ENCODE data around the gene MRPL42. TPM values are rescaled to one million over a fixed set of nuclear protein-coding genes. Genes with fewer than 3 reads are reported as not detected.
A peak's percentile ranks its signal among the peaks of the same experiment; 100 is the strongest.

Gene MRPL42
- total RNA-seq, 1 donor from 2014 or later: 44.6 TPM

DNA sequence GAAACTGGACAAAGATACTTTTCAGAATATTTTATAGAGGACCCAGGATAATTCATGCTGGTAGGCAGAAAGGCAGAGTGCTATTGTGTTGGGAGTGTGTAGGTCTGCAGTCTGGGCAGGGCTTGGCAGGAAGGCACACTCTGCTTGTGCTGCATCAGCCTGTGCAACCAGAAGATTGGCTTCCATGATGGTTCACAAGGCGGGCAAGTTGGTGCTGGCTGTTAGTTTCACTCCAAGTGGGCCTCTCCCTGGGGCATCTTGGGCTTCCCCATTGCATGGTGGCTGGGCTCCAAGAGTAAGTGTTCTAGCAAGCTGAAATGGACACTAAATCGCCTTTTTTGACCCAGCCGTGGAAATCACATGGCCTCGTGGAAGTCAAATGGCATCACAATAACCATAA lies 23.7 kb upstream of the MRPL42 start:
- peaks cover 8% of the 10 kb centered on the region for H3K36me3 Mint-ChIP-seq (ENCODE audit: low read depth)
- intact Hi-C loops (cut with micrococcal nuclease): loop anchor here (5.0 to 10.0 kb wide), 4 partner anchors 849 to 1774 kb away; partner anchors contain the start of genes BTG1, FGD6, NDUFA12 and VEZT
- no peaks in the 10 kb centered on the region for H3K27me3 Mint-ChIP-seq
- ATAC-seq (ENCODE audit: low read depth) (no peak), DNase-seq (no peak)
- ChIA-PET POLR2A (interaction anchor here (3.2 kb wide), 1 partner anchor 23 kb away, joined by 32 read pairs; the partner anchor contains the start of gene MRPL42), CTCF (no interaction called here)
- H3K9me3 Mint-ChIP-seq: no peaks in the 10 kb centered on the region
- peak overlapping the region; percentile 94 for H3K4me3 Mint-ChIP-seq
- peaks cover 44% of the 10 kb centered on the region for H3K4me1 Mint-ChIP-seq
- TF ChIP-seq, protein P1, sequence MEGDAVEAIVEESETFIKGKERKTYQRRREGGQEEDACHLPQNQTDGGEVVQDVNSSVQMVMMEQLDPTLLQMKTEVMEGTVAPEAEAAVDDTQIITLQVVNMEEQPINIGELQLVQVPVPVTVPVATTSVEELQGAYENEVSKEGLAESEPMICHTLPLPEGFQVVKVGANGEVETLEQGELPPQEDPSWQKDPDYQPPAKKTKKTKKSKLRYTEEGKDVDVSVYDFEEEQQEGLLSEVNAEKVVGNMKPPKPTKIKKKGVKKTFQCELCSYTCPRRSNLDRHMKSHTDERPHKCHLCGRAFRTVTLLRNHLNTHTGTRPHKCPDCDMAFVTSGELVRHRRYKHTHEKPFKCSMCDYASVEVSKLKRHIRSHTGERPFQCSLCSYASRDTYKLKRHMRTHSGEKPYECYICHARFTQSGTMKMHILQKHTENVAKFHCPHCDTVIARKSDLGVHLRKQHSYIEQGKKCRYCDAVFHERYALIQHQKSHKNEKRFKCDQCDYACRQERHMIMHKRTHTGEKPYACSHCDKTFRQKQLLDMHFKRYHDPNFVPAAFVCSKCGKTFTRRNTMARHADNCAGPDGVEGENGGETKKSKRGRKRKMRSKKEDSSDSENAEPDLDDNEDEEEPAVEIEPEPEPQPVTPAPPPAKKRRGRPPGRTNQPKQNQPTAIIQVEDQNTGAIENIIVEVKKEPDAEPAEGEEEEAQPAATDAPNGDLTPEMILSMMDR (IDR thresholded peaks at IDR 0.05): no peak
- no peak overlapping the region for H3K27ac Mint-ChIP-seq

DNA sequence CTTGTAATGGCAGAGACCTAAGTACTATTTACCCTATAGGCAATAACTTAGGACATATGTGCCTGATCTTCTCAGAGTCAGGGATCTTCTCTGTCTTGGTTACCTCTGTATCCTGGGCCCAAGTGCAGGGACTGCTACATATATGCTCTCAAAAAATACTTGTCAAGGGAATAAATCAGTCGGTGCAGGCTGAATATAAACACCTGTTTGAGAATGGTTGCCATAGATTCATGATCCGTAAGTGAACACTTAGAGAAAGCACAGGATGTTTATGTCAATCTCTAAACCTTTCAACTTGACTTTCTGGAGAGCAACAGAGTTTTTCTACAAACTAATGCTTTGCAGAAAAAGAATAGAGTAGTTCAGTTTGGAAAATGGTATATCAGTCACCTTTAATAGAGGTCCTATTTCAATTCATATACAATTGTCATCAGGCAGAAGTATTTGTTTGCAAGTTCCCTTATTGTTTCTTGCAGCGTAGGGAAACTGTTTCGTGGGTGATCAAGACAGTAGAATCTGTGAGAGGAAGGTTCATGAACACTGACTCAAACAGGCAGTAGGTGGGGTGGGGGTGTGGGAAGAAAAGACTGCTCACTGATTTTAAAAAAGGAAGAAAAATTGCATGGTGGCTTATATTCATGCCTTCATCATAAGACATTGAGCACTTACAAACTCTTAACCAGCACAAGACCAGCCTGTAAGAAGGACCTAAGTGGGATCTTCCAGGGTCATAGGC lies 19.6 kb upstream of the MRPL42 start:
- no peak overlapping the region for H3K27ac Mint-ChIP-seq
- no peaks in the 10 kb centered on the region for H3K9me3 Mint-ChIP-seq
- DNase-seq: no peak
- ChIA-PET CTCF (no interaction called here), POLR2A (no interaction called here)
- H3K36me3 Mint-ChIP-seq (ENCODE audit: low read depth): no peaks in the 10 kb centered on the region
- peaks cover 29% of the 10 kb centered on the region for H3K4me1 Mint-ChIP-seq
- no peaks in the 10 kb centered on the region for H3K27me3 Mint-ChIP-seq
- ATAC-seq (ENCODE audit: low read depth): no peak
- no peak overlapping the region for H3K4me3 Mint-ChIP-seq
- TF ChIP-seq, protein P1 (IDR thresholded peaks at IDR 0.05): no peak
- intact Hi-C loops (cut with micrococcal nuclease): loop anchor here (10.0 kb wide), 3 partner anchors 853 to 1557 kb away; partner anchors contain the start of genes BTG1 and NDUFA12

DNA sequence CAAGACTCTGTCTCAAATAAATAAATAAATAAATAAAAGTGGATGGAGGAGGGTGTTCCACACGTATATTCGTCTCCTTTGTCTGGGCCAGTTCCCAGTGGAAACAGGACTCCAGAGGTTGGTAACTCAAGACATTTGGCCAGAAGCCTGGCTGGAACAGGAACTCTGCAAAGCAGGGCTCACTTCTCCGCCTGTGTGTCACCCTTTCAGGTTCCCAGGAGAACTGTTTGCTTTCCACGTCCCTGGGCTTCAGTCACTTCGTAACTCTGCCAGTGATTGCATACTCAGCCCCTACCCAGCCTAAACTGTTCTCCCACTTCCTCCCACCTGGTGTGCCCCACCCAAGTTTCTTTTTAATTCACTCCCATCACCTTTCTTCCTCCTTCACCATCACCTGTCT lies 18.5 kb upstream of the MRPL42 start:
- peak overlapping the region; percentile 13 for H3K4me3 Mint-ChIP-seq
- H3K36me3 Mint-ChIP-seq (ENCODE audit: low read depth): no peaks in the 10 kb centered on the region
- TF ChIP-seq, protein P1 (IDR thresholded peaks at IDR 0.05): no peak
- no peaks in the 10 kb centered on the region for H3K27me3 Mint-ChIP-seq
- ATAC-seq (ENCODE audit: low read depth) (peak; percentile 37), DNase-seq (no peak)
- POLR2A ChIA-PET: interaction anchor here (0.7 to 1.3 kb wide), 2 partner anchors 19 to 1115 kb away, joined by 4 to 7 read pairs; partner anchors contain the start of gene MRPL42
- H3K9me3 Mint-ChIP-seq: no peaks in the 10 kb centered on the region
- H3K4me1 Mint-ChIP-seq: peaks cover 19% of the 10 kb centered on the region
- intact Hi-C loops (cut with micrococcal nuclease): loop anchor here (1.0 to 10.0 kb wide), 4 partner anchors 19 to 1556 kb away; partner anchors contain the start of genes BTG1, MRPL42 and NDUFA12
- CTCF ChIA-PET: interaction anchor here (0.7 to 1.0 kb wide), 3 partner anchors 18 to 653 kb away, joined by 3 to 4 read pairs (median 3); no protein-coding TSS in a partner anchor
- peak overlapping the region; percentile 54 for H3K27ac Mint-ChIP-seq

DNA sequence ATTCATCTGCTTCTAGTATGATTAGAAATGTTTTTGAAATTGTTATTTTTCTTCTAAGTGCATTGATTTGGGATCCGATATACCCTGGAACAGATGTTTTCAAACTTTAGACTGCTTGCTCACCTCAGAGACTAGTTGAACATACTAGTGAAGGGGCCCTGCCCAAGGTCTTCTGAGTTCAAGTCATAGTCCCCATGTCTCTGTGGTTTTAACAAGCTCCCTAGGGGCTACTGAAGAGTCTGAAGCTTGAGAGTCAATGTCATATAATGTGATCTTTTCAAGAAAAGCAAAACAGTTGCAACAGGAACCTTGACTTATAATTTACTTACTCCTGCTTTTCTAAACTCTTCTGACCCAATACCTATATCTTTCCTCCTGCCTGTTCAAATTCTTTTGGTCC lies 18.0 kb upstream of the MRPL42 start:
- TF ChIP-seq, protein P1 (IDR thresholded peaks at IDR 0.05): no peak
- H3K4me3 Mint-ChIP-seq: no peak overlapping the region
- H3K4me1 Mint-ChIP-seq: peaks cover 19% of the 10 kb centered on the region
- no peaks in the 10 kb centered on the region for H3K36me3 Mint-ChIP-seq (ENCODE audit: low read depth)
- no peaks in the 10 kb centered on the region for H3K9me3 Mint-ChIP-seq
- DNase-seq: no peak
- H3K27me3 Mint-ChIP-seq: no peaks in the 10 kb centered on the region
- peak overlapping the region; percentile 54 for H3K27ac Mint-ChIP-seq
- POLR2A ChIA-PET: interaction anchor here (0.7 to 1.3 kb wide), 2 partner anchors 18 to 1115 kb away, joined by 4 to 7 read pairs; partner anchors contain the start of gene MRPL42
- CTCF ChIA-PET: interaction anchor here (0.7 to 1.0 kb wide), 3 partner anchors 19 to 653 kb away, joined by 3 to 4 read pairs (median 3); no protein-coding TSS in a partner anchor
- intact Hi-C loops (cut with micrococcal nuclease): loop anchor here (1.0 to 10.0 kb wide), 4 partner anchors 18 to 1556 kb away; partner anchors contain the start of genes BTG1, MRPL42 and NDUFA12
- ATAC-seq (ENCODE audit: low read depth): peak; percentile 99
